Cortex of kidney (tissue), 1 donor: Measurements from ENCODE around the gene PRODH2.
"Not testable (repeated sequence)": the region's sequence is repeated elsewhere in the genome, so short reads cannot be mapped to it uniquely, and the experiment has no call there.

Experiments
- DNase-seq: peaks from one replicate; lab custom pipeline; 2025; lab: John Stamatoyannopoulos, UW

Gene PRODH2

DNA sequence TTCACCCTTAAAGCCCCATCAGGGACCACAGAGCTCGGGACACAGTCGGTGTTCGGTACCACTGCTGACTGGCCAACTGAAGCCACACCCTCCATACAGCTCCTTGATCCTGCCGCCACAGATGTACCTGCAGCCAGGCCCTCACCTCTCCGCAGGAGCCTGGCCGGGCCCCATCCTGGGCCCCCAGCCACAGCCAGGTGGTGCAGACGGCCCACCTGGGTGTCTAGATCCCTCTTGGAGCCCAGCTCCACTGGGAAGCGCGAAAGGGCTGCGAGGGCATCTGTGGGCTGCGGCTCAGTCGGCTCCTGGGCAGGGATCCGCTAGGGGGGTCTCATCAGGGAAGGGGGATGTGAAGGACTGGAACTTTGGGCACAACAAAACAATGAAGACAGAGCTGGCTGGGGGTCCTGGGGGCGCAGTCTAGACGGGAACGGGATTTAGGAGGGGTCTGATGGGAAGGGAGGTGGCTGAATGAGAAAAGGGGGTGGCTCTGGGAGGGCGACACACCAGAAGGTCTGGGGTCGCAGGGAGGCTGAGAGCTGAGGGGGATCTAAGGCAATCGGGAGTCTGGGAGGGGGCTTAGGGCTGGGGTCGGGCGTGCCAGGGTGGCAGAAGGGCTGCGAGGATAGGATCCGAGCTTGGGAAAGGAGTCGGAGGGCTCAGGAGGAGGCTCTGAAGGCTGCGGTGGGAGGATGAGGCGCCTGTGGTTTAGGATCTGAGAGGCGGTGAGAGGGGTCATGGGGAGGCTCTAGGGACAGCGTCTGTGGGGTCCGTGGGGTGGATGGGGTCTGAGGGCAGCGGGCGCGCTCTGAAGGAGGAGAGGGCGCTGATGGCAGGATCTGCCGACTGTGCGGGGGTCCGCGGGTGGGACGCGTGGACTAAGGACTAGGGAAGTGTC lies 15.8 kb downstream of the PRODH2 start:
- no peak for DNase-seq

DNA sequence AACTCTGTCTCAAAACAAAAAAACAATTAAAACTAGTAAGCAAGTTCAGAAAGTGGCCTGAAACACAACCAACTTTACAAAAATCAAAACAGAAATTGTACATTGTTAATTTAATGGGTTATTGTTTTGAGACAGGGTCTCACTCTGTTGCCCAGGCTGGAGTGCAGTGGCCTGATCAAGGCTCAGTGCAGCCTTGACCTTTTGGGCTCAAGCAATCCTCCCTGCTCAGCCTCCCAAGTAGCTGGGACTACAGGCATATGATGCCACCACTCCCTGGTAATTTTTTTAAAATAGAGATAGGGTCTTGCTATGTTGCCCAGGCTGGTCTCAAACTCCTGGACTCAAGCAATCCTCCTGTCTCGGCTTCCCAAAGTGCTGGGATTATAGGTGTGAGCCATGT lies 17.1 kb downstream of the PRODH2 start:
- DNase-seq = not testable (repeated sequence)

DNA sequence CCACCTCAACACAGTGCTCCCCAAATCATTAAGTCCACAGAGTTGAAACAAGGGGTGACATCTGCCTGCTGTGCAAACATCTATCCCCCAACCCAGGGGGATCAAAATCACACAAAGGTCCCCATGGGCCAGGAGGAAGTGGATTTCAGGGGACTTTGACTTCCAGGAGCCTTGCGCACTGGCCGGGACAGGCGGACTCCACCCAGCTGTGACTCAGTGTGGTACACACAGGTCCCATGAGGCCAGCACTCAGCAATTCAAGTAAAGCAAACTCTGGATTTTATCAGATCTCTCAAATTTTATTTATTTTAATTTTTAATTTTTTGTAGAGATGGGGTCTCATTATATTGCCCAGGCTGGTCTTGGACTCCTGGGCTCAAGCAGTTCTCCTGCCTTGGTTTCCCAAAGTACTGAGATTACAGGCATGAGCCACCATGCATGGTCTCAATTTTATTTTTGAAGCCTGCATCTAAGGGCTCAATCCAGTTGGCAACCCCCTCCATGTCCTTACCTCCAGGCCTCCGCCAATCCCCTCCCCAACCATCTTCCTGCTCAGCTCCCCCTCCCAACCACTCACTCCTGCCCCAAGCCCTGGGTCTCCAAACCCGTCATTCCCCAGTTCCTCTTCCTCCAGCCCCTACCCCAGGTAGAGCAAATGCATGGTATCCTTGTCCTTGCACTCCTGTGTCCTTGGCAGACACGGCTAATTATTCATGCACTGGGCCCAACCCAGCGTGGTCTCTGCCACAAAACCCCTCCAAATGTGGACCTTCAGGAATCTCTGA lies 19.1 kb downstream of the PRODH2 start:
- no peak for DNase-seq

DNA sequence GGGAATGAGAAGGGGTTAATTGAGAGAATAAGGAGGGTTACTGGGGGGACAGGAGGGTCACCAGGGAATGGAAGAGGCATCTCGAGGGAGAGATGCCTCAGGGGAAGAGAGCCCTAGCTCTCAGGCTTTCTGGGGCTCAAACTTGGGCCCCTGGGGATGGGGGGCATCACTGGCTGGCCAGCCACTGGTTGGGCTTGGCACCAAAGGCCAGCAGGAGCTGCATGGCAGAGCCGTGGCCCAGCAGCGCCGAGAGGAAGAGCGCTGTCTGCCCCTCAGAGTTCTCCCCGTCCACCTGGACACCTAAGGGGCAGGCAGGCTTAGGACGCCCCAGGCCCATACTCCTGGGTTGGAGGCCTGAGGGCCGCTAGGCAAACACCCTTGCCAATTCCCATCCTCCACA lies 19.8 kb downstream of the PRODH2 start:
- DNase-seq = no peak

DNA sequence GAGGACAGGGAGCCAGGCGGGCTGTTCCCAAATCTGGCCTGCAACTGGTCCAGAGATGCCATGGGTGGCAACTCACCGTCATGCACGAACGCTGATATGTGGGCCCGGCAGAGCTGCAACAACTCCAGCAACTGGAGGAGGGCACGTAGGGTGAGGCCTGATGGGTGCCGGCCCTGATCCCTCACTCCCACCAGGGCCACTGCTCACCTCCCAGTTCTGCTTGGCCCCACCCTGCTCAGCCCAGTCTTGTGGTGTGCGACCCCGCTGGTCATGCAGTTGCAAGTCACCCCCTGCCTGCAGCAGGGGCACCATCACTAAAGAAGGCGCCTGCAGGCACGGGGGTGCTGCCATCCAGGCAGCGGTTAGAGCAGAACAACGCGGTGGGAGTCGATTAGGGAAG lies 20.3 kb downstream of the PRODH2 start:
- DNase-seq = no peak

DNA sequence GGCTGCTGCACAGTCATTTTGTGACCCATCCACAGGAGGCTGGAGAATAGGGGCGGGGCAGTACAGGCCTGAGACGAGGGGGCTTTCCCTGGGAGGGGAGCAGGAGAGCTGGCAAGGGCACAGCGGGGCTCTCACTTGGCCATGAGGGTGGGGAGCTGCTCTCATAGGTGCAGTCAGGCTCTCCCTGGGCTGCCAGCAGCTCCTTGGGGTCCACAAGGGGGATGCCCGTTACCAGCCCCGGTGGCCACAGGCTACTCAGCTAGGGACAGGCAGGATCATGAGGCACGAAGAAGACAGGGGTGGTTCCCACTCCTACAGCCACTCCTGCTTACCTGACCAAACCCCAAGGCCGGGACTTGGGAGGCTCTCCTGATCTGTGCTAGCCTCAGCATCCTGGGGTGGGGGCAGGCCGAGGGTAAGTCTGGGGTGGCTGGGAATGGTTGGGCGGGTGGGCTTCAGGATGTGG lies 20.8 kb downstream of the PRODH2 start:
- DNase-seq = no peak

DNA sequence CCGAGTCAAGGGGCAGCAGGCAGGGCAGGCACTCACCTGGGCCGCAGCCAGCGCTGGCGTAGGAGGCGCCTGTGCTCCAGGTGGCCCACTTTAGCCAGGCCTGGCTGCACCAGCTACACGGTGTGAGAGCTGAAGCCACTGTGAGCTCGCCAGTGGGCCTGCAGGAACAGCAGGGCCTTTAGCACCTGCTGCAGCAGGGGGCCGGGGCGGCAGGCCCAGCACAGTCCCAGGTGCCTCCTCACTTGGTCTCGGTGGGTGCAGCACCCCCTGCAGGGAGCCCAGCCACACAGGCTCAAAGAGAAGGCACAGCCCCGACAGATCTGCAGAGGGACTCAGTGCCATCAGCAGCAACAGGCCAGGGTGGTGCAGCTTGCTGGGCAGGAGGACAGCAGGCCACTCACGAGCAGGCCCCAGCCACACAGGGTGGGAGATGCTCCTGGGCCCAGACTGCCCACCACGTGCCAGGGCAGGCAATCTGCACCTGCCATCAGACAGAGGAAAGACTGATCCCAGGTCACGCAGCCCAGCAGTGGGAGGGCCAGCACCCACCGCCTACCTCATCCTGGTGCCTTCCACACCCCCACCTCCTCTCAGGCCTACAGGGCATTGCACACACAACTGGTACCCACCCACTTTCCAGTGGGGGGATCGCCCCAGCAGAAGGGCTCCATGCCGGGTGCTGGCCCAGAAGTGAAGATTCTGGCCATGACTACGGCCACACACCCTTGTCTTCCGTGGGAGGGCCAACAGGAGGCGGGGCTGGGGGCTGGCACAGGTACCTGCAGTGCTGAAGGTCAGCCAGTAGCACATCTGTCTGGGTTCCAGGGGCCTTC lies 21.4 kb downstream of the PRODH2 start:
- DNase-seq = no peak

DNA sequence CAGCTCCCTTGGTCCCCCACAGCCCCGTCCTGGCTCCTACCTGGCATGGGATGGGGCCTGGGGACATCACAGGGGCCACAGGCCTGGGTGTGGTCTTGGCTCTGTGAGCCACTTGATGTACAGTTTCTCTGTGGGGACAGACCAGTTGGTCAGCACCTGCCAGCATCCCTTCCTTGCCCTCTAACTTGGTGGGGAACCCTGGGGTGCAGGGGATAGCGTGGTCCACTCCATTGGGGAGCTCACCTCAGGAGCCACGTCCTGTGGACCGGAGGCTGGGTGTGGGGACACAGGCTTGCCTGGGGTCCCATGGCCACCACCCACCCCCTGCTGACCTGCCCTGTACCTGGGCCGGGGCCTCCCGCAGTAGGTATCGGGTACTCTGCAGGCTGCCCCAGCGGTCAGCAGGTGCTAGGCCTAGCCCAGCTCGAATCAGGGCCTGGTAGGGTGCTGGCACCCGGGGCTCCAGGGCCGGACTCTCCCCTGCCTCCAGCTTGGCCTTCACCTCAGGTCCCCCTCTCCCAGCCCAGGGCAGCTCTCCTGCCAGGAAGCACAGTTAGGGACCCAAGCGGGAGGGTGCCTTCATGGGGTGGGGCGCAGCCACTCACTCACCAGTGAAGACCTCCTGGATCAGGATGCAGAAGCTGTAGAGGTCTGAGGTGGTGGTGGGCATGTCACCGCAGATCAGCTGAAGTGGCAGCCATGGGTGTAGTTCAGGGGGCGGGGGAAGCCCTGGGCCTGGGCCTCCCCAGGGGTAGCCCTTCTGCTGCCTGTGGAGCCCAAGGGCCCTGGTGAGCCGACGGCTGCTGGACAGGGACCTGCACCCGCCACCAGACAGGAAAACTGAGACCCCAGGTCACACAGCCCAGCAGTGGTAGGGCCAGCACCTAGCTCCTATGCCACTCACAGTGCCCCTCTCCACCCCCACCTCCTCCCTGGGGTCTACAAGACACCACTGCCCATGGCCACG lies 22.4 kb downstream of the PRODH2 start:
- DNase-seq = no peak

DNA sequence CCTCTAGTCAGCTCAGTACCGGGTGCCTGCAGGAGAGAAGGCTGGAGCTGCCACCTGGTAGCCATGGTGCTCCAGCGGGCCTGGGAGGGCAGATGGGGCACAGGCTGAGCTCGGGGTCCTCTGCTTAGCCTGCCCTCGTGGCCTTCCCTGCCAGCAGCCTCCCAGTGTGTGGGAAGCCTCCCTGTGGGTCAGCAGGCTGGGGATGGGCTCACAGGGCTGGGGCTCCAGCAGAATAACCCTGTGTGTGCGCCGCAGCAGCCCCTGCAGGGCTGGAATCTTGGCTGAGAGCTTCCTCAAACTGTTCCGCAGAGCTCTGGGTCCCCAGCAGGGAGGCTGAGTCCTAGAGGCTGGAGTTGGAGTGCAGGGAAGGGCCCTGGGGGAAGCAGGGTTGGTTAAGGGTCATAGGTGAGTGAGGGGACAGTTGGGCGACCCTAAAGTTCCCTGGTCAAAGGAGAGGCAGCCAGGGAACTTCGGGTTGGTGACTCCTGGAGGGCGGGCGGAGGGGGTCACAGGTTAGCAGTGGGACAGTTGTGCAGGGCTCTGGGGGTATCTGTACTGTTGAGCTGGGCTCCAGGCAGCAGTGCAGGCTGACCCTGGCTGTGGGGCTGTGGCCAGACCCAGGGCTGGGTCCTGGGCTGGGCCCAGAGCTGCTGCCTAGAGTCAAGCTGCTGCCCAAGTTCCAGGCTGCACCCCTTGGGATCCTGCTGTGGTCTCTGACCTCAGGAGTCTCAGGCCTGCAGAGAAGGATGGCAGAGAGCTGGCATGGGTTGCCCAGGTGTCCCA lies 23.3 kb downstream of the PRODH2 start:
- DNase-seq = no peak

DNA sequence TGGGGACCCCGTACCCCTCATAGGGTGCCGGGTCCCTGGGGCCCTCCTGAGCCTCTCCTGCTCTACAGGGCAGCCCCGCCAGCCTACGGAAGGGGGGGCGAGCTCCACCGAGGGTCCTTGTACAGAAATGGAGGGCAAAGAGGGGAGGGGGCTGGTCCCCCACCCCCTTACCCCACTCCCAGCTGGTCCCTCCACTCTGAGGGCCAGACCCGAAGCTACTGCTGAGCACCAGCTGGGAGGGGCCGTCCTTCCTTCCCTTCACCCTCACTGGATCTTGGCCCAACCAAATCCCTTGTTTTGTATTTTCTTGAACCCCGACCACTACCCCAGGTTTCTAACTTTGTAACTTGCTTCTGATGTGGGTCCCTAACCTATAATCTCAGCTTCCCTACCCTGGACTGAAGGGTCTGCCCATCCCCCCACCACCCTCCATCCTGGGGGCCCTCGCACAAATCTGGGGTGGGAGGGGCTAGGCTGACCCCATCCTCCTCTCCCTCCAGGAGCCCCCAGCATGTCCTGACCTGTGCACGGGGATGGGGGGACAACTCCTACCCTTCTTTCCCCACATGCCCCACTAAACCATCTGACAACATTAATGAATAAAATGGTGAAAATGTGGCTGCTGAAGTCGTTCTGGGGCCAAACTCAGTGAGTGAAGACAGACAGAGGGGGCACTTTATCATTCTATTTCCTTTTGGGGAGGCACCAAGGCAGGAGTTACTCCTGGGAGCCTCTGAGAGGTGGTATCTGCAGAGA lies 24.3 kb downstream of the PRODH2 start:
- DNase-seq = no peak

DNA sequence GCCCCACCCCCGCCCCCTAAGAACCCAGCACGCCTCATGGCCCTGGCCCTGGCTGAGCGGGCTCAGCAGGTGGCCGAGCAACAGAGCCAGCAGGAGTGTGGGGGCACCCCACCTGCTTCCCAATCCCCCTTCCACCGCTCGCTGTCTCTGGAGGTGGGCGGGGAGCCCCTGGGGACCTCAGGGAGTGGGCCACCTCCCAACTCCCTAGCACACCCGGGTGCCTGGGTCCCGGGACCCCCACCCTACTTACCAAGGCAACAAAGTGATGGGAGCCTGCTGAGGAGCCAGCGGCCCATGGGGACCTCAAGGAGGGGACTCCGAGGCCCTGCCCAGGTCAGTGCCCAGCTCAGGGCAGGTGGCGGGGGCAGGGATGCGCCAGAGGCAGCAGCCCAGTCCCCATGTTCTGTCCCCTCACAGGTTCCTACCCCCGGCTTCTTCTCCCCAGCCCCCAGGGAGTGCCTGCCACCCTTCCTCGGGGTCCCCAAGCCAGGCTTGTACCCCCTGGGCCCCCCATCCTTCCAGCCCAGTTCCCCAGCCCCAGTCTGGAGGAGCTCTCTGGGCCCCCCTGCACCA lies 25.3 kb downstream of the PRODH2 start:
- DNase-seq = no peak

DNA sequence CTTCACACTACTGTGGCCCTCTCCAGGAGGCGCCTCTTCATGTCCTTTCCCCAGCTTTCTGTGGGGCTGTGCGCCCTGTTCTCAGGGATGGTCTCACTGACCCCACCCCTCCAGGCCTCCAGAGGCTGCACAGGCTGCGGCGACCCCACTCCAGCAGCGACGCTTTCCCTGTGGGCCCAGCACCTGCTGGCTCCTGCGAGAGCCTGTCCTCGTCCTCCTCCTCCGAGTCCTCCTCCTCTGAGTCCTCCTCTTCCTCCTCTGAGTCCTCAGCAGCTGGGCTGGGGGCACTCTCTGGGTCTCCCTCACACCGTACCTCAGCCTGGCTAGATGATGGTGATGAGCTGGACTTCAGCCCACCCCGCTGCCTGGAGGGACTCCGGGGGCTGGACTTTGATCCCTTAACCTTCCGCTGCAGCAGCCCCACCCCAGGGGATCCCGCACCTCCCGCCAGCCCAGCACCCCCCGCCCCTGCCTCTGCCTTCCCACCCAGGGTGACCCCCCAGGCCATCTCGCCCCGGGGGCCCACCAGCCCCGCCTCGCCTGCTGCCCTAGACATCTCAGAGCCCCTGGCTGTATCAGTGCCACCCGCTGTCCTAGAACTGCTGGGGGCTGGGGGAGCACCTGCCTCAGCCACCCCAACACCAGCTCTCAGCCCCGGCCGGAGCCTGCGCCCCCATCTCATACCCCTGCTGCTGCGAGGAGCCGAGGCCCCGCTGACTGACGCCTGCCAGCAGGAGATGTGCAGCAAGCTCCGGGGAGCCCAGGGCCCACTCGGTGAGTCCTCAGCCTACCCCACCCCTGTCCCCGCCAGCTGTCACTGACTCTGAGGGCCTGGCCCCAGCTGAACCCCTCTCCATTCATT lies 26.1 kb downstream of the PRODH2 start:
- DNase-seq = no peak

DNA sequence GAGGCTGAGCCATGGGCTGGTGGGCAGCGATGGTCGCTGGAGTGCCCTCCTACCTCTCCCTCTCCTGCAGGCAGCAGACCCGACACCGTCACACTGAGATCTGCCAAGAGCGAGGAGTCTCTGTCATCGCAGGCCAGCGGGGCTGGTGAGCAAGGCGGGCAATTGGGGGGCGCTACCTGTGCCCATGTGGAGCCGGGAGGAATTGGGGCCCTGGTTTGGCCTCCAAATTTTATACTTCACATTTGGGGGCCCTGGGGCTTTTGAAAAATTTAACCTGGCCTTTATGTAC lies 27.4 kb downstream of the PRODH2 start:
- no peak for DNase-seq

DNA sequence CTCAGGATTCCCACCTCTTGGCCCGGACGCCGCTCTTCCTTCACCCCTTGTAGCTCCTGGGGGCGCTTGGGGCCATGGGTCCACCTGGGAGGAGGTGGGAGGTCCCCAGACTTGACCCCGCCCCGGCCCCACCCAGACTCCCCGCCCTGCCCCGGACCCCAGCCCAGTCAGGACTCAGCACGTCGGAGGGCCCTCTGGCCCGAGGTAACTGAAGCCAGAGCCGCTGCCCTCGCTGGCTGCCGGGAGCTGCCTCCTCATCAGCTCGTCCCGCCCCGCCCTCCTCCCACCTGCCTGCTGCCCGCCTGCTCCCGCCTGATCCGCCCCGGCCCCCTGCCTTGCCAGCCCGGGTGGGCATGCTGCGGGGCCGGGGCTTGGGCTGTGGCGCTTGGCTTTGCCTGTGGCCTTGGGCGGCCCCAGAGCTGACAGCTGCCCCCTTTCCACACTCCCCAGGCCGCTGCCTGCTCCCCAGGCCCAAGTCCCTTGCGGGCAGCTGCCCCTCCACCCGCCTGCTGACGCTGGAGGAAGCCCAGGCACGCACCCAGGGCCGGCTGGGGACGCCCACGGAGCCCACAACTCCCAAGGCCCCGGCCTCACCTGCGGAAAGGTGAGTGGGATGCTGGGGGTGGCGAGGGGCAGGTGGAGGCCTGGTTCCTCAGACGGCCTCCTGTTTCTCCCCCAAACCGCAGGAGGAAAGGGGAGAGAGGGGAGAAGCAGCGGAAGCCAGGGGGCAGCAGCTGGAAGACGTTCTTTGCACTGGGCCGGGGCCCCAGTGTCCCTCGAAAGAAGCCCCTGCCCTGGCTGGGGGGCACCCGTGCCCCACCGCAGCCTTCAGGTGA lies 27.9 kb downstream of the PRODH2 start:
- no peak for DNase-seq

DNA sequence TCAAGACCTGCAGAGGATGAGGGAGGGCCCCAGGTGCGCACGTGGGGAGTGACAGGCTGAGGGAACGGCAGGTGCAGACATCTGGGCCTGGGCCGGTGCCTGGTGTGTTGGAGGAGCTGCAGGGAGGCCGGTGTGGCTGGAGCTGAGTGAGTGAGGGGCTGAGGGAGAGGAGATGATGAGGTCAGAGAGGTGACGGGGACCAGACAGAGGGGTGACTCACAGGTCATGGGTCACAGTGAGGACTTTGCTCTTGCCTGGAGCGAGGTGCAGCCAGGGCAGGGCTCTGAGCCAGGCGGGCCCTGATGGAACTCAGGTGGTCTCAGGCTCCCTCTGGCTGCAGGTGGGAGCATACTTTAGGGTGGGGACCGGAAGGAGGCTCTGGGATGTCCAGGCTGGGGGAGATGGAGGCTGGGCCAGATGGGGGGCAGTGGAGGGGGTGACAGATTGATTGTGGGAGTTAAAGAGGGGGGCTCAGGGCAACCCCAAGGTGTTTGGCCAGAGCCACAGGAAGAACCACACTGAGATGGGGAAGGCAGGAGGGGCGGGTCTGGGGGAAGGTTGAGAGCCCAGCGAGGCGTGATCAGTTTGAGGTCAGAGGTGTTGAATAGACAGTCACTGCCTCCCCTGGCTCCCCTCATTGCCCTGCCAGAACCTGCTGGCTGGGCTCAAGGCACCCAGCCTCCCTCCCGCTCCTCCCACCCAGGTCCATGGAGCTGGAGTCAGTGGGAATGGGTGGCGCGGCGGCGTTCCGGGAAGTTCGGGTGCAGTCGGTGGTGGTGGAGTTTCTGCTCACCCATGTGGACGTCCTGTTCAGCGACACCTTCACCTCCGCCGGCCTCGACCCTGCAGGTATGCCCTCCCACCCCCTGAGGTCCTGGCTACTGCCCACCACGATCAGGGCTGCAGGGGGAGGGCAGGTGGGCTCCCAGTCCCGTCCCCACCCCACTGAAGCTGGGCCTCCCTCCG lies 28.9 kb downstream of the PRODH2 start:
- no peak for DNase-seq

DNA sequence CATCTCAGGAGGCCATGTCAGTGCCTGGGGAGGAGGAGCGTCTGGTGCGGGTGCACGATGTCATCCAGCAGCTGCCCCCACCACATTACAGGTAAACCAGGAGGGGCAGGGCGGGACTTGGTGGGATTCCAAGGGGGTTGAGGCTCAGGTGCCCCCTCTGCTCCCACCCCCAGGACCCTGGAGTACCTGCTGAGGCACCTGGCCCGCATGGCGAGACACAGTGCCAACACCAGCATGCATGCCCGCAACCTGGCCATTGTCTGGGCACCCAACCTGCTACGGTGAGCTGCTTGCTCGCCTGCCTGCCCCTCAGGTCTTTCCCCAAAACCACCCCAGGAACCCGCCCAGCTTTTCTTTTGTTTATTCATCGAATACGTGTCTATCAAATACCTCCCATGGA lies 30.1 kb downstream of the PRODH2 start:
- DNase-seq = no peak
